ENCODE results near the gene PDLIM1. TPM values are rescaled to one million over a fixed set of nuclear protein-coding genes. Genes with fewer than 3 reads are reported as not detected.

The PDLIM1 gene
- polyA plus RNA-seq, 1 donor (not counting 4 experiments of a cell fraction or from before 2014, with no cell fraction given), result 298 TPM

GRCh38 chr10:95262763-95263518, 27.9 kb downstream of the PDLIM1 start:
- Histone ChIP-seq H3K79me2 (ENCODE audit: control insufficient read depth, insufficient read depth, low read length) (peaks cover 42% of the 10 kb centered on the region), H3K4me3 (ENCODE audit: control insufficient read depth in 2 of 3, extremely low read depth in 1 of 3, insufficient read depth in 2 of 3, low read depth in 1 of 3, low read length in 3 of 3) (no peak overlapping the region), H3K27ac (ENCODE audit: control insufficient read depth, insufficient read depth, low read length) (peak overlapping the region; percentile 85), H3K9ac (ENCODE audit: control insufficient read depth, extremely low read depth, insufficient read depth, low read length) (no peak overlapping the region), H3K36me3 (ENCODE audit: control insufficient read depth in 2 of 2, extremely low read depth in 1 of 2, insufficient read depth in 2 of 2, low read length in 2 of 2) (peaks cover 32% of the 10 kb centered on the region in 2 experiments), H3K27me3 (ENCODE audit: control insufficient read depth, extremely low read depth, insufficient read depth, low read length) (no peaks in the 10 kb centered on the region), H3K9me1 (ENCODE audit: control insufficient read depth, extremely low read depth, insufficient read depth, low read length) (no peaks in the 10 kb centered on the region), H2AFZ (ENCODE audit: control insufficient read depth, low read length) (no peak overlapping the region), H3K4me2 (ENCODE audit: control insufficient read depth, extremely low read depth, insufficient read depth, low read depth, low read length) (no peak overlapping the region), H3K9me3 (ENCODE audit: control insufficient read depth, low read depth, low read length) (no peaks in the 10 kb centered on the region), H3K4me1 (ENCODE audit: control insufficient read depth, extremely low read depth, insufficient read depth, low read length) (peaks cover 67% of the 10 kb centered on the region), H4K20me1 (ENCODE audit: control insufficient read depth, extremely low read depth, insufficient read depth, low read length) (no peaks in the 10 kb centered on the region)
- no peak for DNase-seq (ENCODE audit: low read depth, low spot score)
- FAIRE-seq, result no peak
- dilution Hi-C loops (cut with MboI; ENCODE audit: extremely low pct_ligation_motif_present, low sequenced_read_pairs), result no loop called here
- TF ChIP-seq CTCF (optimal IDR thresholded peaks at IDR 0.05 in 1 of 3, IDR thresholded peaks at IDR 0.05 in 1 of 3, conservative IDR thresholded peaks at IDR 0.05 in 1 of 3; ENCODE audit: extremely low read depth in 1 of 3, insufficient read depth in 2 of 3, low read length in 3 of 3), result no peak
- TF ChIP-seq EZH2 (IDR thresholded peaks at IDR 0.05; ENCODE audit: low read length), result no peak

- no peaks in the 10 kb centered on the region for H4K20me1 ChIP-seq (ENCODE audit: control insufficient read depth, extremely low read depth, insufficient read depth, low read length)
- TF ChIP-seq CTCF (optimal IDR thresholded peaks at IDR 0.05 in 1 of 3, IDR thresholded peaks at IDR 0.05 in 1 of 3, conservative IDR thresholded peaks at IDR 0.05 in 1 of 3; ENCODE audit: extremely low read depth in 1 of 3, insufficient read depth in 2 of 3, low read length in 3 of 3) (no peak), EZH2 (IDR thresholded peaks at IDR 0.05; ENCODE audit: low read length) (no peak)
- H3K9me3 ChIP-seq (ENCODE audit: control insufficient read depth, low read depth, low read length), result no peaks in the 10 kb centered on the region
- peak overlapping the region; percentile 98 for H3K27ac ChIP-seq (ENCODE audit: control insufficient read depth, insufficient read depth, low read length)
- H3K9me1 ChIP-seq (ENCODE audit: control insufficient read depth, extremely low read depth, insufficient read depth, low read length), result no peaks in the 10 kb centered on the region
- H3K4me1 ChIP-seq (ENCODE audit: control insufficient read depth, extremely low read depth, insufficient read depth, low read length), result peaks cover 59% of the 10 kb centered on the region
- DNase-seq (ENCODE audit: low read depth, low spot score) (no peak), FAIRE-seq (no peak)
- peaks cover 49% of the 10 kb centered on the region for H3K79me2 ChIP-seq (ENCODE audit: control insufficient read depth, insufficient read depth, low read length)
- no peak overlapping the region for H3K9ac ChIP-seq (ENCODE audit: control insufficient read depth, extremely low read depth, insufficient read depth, low read length)
- H3K36me3 ChIP-seq (ENCODE audit: control insufficient read depth in 2 of 2, extremely low read depth in 1 of 2, insufficient read depth in 2 of 2, low read length in 2 of 2), result peaks cover 32 to 34% of the 10 kb centered on the region in 2 experiments
- dilution Hi-C loops (cut with MboI; ENCODE audit: extremely low pct_ligation_motif_present, low sequenced_read_pairs), result no loop called here
- no peak overlapping the region for H3K4me3 ChIP-seq (ENCODE audit: control insufficient read depth in 2 of 3, extremely low read depth in 1 of 3, insufficient read depth in 2 of 3, low read depth in 1 of 3, low read length in 3 of 3)
- H3K27me3 ChIP-seq (ENCODE audit: control insufficient read depth, extremely low read depth, insufficient read depth, low read length), result no peaks in the 10 kb centered on the region
- no peak overlapping the region for H2AFZ ChIP-seq (ENCODE audit: control insufficient read depth, low read length)
- H3K4me2 ChIP-seq (ENCODE audit: control insufficient read depth, extremely low read depth, insufficient read depth, low read depth, low read length), result no peak overlapping the region
Observed at GRCh38 chr10:95261926-95262325, 28.9 kb downstream of the PDLIM1 start.

Measured in keratinocyte (primary cell).